Measurements from ENCODE around the gene SRSF11.

GRCh38 chr1:70188522-70188921 is 32.7 kb upstream of the SRSF11 start:
- no peak for TF ChIP-seq POLR2AphosphoS5 (IDR thresholded peaks at IDR 0.05)
- no peak for TF ChIP-seq CTCF (IDR thresholded peaks at IDR 0.05)
